ENCODE results near the gene RIOK3. TPM values are rescaled to one million over a fixed set of nuclear protein-coding genes. Genes with fewer than 3 reads are reported as not detected.

Gene RIOK3, protein sequence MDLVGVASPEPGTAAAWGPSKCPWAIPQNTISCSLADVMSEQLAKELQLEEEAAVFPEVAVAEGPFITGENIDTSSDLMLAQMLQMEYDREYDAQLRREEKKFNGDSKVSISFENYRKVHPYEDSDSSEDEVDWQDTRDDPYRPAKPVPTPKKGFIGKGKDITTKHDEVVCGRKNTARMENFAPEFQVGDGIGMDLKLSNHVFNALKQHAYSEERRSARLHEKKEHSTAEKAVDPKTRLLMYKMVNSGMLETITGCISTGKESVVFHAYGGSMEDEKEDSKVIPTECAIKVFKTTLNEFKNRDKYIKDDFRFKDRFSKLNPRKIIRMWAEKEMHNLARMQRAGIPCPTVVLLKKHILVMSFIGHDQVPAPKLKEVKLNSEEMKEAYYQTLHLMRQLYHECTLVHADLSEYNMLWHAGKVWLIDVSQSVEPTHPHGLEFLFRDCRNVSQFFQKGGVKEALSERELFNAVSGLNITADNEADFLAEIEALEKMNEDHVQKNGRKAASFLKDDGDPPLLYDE
- total RNA-seq = 93.7 and 122 TPM in 2 replicates

DNA sequence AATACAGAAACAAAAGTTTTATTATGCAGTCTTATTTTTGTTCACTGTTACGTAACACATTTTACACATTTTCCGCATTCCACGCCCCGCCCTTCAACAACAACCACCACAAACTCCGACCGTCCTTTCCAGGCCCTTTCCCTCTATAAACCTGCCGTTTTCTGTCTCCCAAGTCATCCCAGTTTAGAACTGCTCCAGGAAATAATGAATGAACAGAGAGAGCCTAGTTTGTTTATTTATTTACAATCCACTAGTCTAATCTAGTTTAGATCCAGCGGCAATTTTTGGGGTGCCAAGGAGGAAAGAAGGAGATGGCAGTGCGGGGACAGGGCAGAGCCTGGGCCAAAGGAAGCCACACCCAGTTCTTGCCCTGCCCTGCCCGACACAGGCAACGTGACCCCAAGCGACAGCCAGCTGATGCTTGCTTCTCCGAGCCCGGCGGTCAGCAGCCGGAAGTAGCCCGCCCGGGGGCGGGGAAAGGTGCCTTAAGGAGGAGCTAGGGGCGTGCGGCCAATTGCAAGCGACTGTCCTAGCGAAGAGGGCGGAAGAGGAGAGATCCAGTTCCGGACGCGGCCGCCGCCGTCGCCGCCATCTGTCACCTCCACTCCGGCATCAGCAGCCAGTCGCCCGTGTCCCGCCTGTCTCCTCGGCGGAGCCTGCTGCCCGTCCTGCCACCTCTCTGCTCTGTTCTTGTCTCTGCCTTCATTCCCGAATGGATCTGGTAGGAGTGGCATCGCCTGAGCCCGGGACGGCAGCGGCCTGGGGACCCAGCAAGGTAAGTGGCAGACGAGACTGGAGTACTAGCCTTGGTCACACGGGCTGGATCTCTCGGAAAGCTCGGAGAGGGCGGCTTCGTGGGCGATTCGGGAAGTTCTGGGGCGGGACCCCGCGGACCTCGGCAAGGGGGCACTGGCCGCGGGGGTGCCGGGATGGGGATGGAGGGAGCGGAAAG, at the start of gene RIOK3:
Gene RIOK3, plus strand, starts transcription at position 560 of the 952 bp plus-strand sequence. Its CDS starts 153 bp downstream, at position 713.

DNA sequence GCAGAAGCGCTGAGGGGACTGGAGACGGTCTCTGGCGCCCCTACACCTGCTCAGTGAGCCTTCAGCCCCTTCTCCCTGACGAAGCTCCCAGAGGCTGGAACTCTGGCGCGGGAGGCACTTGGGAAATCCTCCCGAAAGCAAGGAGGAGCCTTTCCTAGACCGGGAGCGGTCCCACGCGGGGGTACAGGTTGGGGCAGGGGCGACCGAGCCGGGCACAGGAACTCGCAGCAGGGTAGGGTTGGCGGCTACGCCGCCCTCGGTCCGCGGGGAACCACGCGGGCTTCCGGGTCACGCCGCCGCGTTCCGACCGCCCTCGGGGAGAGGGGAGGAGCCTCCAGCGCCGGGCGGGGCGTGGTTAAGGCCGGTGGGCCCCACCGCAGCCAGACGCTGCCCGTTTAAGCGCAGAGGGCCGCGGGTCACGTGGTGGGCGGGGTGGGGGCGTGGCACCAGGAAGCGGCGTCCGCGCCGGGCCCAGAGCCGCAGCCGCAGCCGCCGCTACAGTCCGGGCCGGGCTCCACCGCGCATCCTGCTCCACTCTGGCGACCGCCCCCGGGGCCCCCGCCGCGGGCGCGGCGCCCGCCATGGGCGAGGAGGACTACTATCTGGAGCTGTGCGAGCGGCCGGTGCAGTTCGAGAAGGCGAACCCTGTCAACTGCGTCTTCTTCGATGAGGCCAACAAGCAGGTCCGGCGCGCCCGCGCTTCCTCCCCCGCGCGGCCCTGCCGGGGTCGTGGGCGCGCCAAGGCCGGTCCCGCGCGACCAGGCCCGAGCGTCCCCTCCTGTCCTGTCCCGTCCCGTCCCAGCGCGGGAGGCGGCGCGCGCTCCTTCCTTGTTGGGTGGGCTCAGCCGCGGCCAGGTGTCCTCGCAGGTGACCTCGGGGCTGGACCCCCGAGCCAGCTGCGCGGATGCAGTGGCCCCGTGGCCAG, 50.2 kb downstream of the RIOK3 start, which contains the start of gene RMC1:
Gene RMC1, plus strand, starts transcription at position 474 of the 925 bp plus-strand sequence. Its CDS starts 108 bp downstream, at position 582.

Other genes with a start within 250 kb of the RIOK3 start
- 27.3 and 29.2 TPM in 2 replicates for gene RMC1, start 50.2 kb downstream of the RIOK3 start, total RNA-seq
- 93.4 and 150 TPM in 2 replicates for gene NPC1, start 133.2 kb downstream of the RIOK3 start, total RNA-seq
- gene ANKRD29, start 209.6 kb downstream of the RIOK3 start, total RNA-seq = 4.8 and 14.1 TPM in 2 replicates
- 582 and 598 TPM in 2 replicates for gene LAMA3, start 236.2 kb downstream of the RIOK3 start, total RNA-seq